Adipocyte (in vitro differentiated cells): ENCODE results near the gene ASCL3.
"Not testable (repeated sequence)": the region's sequence is repeated elsewhere in the genome, so short reads cannot be mapped to it uniquely, and the experiment has no call there.

Source experiments
- DNase-seq: peaks from one replicate; pipeline ENCODE4 v3.0.0-alpha.2; 2015; ENCODE audit warnings: low read depth
- H3K27me3 ChIP-seq: replicated peaks from 2 replicates; pipeline ENCODE4 v1.7.0; 2013; ENCODE audit warnings: mild to moderate bottlenecking, low read length, moderate library complexity; ENCODE audit not compliant: control insufficient read depth, insufficient read depth
- H3K36me3 ChIP-seq: 2 replicates; pipeline ENCODE4 v1.7.0; 2013; ENCODE audit warnings: low read length, mild to moderate bottlenecking, moderate library complexity; ENCODE audit not compliant: control insufficient read depth, insufficient read depth, severe bottlenecking
- H3K4me1 ChIP-seq: 2 replicates; pipeline ENCODE4 v1.7.0; 2013; ENCODE audit warnings: mild to moderate bottlenecking, low read length, moderate library complexity; ENCODE audit not compliant: control insufficient read depth, insufficient read depth
- H3K4me3 ChIP-seq: 2 replicates; pipeline ENCODE4 v1.7.0; 2013; ENCODE audit warnings: mild to moderate bottlenecking, low read length, moderate library complexity
- H3K9ac ChIP-seq: 2 replicates; pipeline ENCODE4 v1.7.0; 2013; ENCODE audit warnings: mild to moderate bottlenecking, low read length, moderate library complexity
- H3K9me3 ChIP-seq: 2 replicates; pipeline ENCODE4 v1.7.0; 2013; ENCODE audit warnings: mild to moderate bottlenecking, low read length, moderate library complexity; ENCODE audit not compliant: control insufficient read depth

Gene ASCL3, protein sequence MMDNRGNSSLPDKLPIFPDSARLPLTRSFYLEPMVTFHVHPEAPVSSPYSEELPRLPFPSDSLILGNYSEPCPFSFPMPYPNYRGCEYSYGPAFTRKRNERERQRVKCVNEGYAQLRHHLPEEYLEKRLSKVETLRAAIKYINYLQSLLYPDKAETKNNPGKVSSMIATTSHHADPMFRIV

DNA sequence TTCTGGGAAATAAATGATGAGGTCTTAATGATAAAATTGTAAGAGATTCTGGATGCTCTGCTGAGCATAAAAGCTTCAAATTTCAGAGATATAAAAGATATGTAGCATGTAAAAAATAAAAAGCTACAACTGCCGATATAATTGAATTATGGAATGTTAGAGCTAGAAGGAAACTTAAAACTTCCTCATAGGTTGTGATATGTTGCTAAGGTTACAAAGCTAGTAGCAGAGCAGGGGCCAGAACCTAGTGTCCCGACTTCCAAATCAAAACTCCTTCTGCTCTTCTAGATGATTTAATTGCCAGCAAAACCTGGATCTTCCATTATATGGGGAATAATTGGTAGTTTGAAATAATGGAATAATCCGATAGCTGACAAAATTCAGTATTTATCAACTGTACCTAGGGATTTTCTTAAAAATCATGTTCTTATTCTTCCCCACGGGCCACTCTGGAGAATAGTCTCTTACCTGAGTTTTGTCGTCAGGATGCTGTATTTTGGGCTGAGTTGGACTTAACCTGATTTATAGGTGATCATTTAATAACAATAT, at the start of gene ASCL3:
TSS of gene ASCL3 (minus strand) at position 499 of the 549 bp plus-strand sequence. CDS start 4,855 bp downstream, outside the sequence.
- Histone ChIP-seq H3K36me3 (peaks cover 6% of the 10 kb centered on the region), H3K4me3 (no peak within 1 kb of the TSS), H3K9ac (no peak within 1 kb of the TSS), H3K4me1 (no peaks in the 10 kb centered on the region), H3K9me3 (no peaks in the 10 kb centered on the region), H3K27me3 (no peaks in the 10 kb centered on the region)
- no peak for DNase-seq

DNA sequence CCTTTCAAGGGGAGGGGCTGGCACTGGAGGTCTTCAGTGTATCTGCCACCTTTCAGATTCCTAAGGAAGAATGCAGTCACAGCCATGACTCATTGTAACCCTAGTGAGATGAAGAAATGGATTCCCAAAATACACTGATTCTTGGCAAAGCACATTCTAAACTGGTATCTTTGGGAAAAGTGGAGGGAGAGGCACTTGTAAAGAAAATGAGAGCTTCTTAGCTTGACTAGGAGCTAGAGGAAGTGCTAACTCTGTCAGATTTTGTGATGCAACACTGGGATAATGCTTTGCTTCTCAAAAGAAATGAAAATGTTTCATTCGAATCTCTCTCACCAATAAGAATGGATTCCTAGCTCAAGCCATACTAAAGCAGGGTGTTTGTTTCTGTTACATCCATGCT, 46.6 kb upstream of the ASCL3 start:
- Histone ChIP-seq H3K36me3 (no peaks in the 10 kb centered on the region), H3K27me3 (no peaks in the 10 kb centered on the region), H3K4me3 (peak overlapping the region; percentile 2), H3K9me3 (no peaks in the 10 kb centered on the region), H3K9ac (peak overlapping the region; percentile 0), H3K4me1 (peaks cover 18% of the 10 kb centered on the region)
- DNase-seq = peak; percentile 59

DNA sequence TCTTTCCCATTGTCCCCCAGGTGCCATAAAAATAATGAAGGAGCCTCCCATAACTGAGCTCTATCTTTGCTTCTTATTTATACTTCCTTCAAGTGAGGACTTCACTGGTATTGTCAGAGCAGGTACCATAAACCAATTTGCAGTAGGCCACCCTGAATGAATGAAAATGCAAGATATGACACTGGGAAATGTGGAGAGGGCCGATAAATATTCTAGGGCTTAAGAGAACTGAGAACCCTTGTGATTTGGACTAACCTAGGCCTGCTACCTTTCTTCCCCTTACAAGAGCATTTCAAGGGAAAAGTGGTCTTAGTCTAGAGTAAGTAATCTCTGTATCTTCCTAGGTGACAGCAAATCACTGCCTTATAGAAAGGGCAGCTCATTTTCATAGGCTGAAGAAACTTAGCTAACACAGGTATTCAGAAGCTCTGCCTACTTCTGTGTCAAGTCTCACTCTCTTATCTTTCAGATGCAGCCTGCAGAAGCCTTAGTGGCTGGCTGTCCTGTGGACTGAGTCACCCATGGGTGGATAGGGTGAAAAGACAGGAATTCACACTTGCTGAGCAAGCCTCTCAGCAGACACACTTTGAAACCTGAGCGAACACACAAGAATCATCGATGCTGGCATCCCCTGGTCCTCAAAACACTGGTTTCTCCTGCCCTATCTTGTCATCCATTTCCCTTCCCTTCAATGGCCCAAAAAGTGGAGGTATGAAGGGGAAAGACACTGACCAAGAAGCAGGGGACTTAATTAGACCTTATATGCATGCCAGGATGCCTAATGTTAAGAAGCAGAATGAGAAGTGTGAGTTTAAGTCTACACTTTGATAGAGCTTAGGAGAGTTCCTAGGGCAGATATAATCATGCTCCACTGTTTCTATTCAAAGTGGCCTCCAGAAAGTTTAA, 45.8 kb upstream of the ASCL3 start:
- H3K4me3 ChIP-seq = no peak overlapping the region
- H3K9me3 ChIP-seq = no peaks in the 10 kb centered on the region
- no peaks in the 10 kb centered on the region for H3K27me3 ChIP-seq
- DNase-seq = peak; percentile 40
- H3K36me3 ChIP-seq = no peaks in the 10 kb centered on the region
- peaks cover 18% of the 10 kb centered on the region for H3K4me1 ChIP-seq
- no peak overlapping the region for H3K9ac ChIP-seq

DNA sequence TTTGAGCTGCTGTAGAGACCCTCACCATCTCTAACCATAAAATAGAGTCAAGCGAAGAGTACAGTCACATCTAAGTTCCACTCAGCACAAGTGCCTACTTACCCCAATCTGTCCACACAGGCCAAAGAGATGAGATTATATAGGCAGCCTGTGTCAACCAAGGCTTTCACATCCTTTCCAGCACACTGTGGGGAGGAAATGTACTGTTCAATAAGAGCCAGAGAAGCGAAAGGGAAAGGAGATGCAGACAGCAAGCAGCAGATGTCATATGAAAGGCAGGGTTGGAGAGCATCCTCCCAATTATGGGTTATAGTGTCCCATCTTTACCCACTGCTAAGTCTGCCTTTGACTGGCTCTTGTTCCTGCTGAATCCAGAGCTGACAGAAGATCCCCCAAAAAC, 44.6 kb upstream of the ASCL3 start:
- no peak overlapping the region for H3K9ac ChIP-seq
- H3K9me3 ChIP-seq = no peaks in the 10 kb centered on the region
- H3K4me3 ChIP-seq = no peak overlapping the region
- no peak for DNase-seq
- no peaks in the 10 kb centered on the region for H3K27me3 ChIP-seq
- no peaks in the 10 kb centered on the region for H3K36me3 ChIP-seq
- peaks cover 18% of the 10 kb centered on the region for H3K4me1 ChIP-seq

DNA sequence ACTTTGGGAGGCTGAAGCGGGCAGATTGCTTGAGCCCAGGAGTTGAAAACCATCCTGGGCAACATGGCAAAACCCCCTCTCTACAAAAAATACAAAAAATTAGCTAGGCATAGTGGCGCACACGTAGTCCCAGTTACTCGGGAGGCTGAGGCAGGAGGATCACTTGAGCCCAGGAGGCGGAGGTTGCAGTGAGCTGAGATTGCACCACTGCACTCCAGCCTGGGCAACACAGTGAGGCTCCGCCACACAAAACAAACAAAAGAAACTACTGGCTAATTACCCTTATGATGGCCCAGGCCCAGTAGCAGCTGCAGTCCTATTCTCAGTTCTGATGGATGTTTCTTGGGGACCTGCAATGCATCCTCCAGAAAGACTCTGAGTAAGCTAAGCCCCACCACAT, 44.0 kb upstream of the ASCL3 start:
- not testable (repeated sequence) for H3K9ac ChIP-seq, H3K36me3 ChIP-seq, H3K27me3 ChIP-seq, H3K4me3 ChIP-seq, DNase-seq, H3K9me3 ChIP-seq
- H3K4me1 ChIP-seq = peaks cover 18% of the 10 kb centered on the region

DNA sequence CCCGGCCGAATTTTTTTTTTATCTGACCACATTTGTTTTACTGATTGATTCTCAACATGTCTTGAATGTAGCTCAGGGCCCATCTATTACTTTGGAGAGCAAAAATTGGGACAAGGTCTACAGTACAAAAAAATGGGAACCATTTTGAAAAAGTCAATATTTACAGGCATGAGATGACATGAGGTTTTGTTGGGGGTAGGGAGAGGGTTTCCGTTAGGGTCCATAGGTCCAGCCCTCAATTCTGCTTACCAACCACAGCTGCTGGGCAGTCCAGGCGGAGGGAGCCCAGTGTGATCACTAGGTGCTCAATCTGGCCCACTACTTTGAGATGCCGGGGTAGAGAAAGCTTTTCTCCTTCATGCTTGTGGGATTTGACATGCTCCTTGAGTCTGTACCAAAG, 42.6 kb upstream of the ASCL3 start:
- Histone ChIP-seq H3K36me3 (no peaks in the 10 kb centered on the region), H3K9ac (no peak overlapping the region), H3K4me3 (no peak overlapping the region), H3K27me3 (no peaks in the 10 kb centered on the region), H3K4me1 (peaks cover 18% of the 10 kb centered on the region), H3K9me3 (no peaks in the 10 kb centered on the region)
- no peak for DNase-seq

DNA sequence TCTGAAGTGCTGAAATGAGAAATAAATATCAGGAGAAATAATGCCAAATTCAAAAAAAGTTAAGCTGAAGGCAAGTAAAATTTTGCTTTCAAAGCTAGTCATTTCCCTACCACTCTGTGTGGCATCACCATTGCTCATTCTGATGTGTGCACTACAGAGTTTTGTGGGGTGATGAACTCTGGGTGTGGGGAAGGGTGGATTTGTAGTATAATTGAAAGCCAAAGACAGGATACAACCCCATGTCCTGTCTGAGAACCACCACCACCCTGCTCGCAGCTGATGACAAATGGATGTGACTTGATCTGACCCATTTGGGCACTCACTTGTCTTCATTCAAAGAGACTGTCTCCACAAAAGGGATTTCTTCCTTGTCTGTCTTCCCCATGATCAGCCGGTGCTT, 40.7 kb upstream of the ASCL3 start:
- no peaks in the 10 kb centered on the region for H3K27me3 ChIP-seq
- peaks cover under 1% of the 10 kb centered on the region for H3K4me1 ChIP-seq
- no peak for DNase-seq
- no peak overlapping the region for H3K9ac ChIP-seq
- no peak overlapping the region for H3K4me3 ChIP-seq
- H3K36me3 ChIP-seq = no peaks in the 10 kb centered on the region
- H3K9me3 ChIP-seq = no peaks in the 10 kb centered on the region

DNA sequence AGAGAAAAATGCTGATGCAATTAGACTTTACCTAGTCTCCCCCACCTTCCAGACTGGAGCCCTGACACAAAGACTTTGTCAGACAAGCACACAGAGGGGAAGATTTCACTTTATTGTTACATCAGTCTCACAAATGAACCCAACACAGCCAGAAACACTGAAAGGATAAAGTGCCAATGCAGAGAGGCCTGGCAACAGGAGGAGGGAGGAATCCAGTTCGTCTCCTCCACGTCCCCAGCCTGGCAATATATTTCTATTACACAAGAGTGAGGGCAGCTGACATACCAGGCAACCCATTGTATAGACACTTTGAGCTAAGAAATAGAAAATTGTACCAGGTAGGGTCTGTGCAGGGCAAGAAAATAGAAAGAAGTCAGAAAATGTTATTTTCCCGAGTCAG, 37.7 kb upstream of the ASCL3 start:
- Histone ChIP-seq H3K4me3 (no peak overlapping the region), H3K27me3 (no peaks in the 10 kb centered on the region), H3K9ac (no peak overlapping the region), H3K4me1 (no peaks in the 10 kb centered on the region), H3K36me3 (no peaks in the 10 kb centered on the region), H3K9me3 (no peaks in the 10 kb centered on the region)
- DNase-seq = no peak

DNA sequence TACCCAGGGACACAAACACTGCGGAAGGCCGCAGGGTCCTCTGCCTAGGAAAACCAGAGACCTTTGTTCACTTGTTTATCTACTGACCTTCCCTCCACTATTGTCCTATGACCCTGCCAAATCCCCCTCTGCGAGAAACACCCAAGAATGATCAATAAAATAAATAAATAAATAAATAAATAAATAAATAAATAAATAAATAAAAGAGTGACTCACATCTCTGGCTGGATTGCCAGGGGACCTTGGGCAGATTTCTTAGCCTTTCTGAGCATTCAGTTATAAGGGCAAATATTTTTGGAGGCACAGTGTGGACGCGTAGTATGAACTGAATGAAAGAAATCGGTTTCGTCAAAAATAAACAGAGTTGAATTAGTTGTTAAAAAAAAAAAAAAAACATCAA, 36.5 kb upstream of the ASCL3 start:
- not testable (repeated sequence) for H3K27me3 ChIP-seq, H3K4me1 ChIP-seq, H3K9me3 ChIP-seq, H3K4me3 ChIP-seq, H3K9ac ChIP-seq, H3K36me3 ChIP-seq, DNase-seq

DNA sequence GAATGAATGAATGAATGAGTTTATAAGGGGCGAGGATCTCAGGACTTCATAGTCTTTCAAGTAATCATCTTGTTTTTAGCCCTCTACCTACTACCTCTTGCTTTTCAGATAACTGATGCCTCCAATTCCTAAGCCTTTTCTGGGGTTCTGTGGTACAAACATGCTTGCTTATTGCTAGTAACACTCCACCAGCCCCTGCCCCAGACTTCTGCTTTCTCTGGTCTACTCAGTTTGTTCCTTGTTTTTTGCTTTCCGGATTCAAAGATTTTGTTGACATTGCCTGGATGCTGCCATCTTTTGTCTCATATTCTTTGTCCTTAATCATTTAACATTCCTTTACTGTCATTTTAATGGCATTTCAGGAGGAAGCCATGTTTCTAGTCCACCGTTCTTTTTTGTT, 30.3 kb upstream of the ASCL3 start:
- DNase-seq = no peak
- Histone ChIP-seq H3K4me1 (peaks cover 3% of the 10 kb centered on the region), H3K9me3 (no peaks in the 10 kb centered on the region), H3K4me3 (no peak overlapping the region), H3K9ac (no peak overlapping the region), H3K36me3 (no peaks in the 10 kb centered on the region), H3K27me3 (no peaks in the 10 kb centered on the region)

DNA sequence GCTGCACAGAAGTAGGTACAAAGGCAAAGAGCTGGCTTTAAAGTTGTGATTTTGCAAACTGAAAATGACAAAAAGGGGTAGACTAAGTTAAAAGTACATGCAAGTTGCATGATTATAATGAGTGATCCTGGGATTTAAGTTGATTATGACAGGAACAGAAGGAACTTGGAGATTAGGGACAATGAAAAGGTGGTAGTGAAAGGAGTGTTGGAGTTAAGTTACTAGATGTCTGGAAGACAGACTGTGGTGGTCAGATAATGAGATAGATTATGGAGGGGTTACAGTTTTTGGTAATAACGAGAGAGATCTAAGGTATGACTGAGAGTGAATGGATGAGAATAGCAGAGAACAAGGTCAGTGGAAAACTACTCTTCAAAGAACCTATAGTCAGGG, 29.1 kb upstream of the ASCL3 start:
- Histone ChIP-seq H3K9ac (no peak overlapping the region), H3K36me3 (no peaks in the 10 kb centered on the region), H3K9me3 (no peaks in the 10 kb centered on the region), H3K4me1 (peaks cover 3% of the 10 kb centered on the region), H3K4me3 (no peak overlapping the region), H3K27me3 (no peaks in the 10 kb centered on the region)
- DNase-seq = no peak
